ACHN (cell line): ENCODE measurements around the gene IQCF2.
"Not testable (repeated sequence)": the region's sequence is repeated elsewhere in the genome, so short reads cannot be mapped to it uniquely, and the experiment has no call there.

Experiments
- DNase-seq: peaks from one replicate; pipeline ENCODE4 v3.0.0-alpha.2; 2015
- in situ Hi-C: cut with HindIII; loops from 2 replicates; pipeline ENCODE4 v1.10.0; 2017; ENCODE audit warnings: low sequenced_read_pairs, low pct_ligation_motif_present, low pct_unique_long_range_greater_than_20kb

IQCF2 gene

DNA sequence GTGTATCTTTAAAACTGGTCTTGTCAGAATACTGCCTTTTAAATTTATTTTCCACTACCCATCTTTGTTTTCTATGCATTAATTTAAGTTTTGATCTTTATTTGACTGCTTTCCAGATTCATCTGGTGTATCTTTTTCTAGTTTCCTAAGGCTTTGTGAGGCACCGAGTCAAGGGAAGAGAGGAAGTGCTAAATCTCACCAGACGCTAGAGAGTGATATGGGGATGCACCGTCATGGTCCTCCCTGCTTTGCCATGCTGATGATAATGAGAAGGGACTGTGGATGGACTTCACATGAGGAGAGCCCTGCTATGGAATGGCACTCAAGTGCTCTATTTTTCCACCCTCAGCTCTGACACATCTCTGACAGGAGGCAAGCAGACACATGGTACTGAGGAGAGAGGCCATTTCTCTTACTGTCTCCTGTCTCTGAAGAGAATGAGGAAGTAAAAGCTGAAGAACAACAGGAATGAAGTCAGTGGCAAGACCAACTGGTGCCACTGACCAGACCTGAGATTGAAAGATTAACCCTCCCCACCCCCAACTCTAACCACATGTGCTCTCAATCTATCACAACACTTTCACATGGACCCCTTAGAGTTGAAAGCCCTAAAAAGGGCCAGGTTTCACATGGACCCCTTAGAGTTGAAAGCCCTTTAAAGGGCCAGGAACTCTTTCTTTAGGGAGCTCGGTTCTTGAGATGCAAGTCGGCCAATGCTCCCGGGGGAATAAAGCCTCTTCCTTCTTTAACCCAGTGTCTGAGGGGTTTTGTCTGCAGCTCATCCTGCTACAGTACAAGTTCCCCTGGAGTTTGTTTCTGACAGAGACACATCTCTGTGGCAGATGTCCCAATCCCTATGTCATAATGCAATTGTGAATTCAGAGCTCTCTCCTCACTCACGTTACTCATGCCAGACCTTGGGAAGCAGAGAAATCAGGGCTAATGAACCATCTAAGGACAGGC lies at the start of gene IQCF2:
Gene IQCF2, plus strand, starts transcription at position 913 of the 963 bp plus-strand sequence. CDS start 52 bp downstream, outside the sequence.
- DNase-seq, result no peak
- in situ Hi-C loops, result no loop called here

DNA sequence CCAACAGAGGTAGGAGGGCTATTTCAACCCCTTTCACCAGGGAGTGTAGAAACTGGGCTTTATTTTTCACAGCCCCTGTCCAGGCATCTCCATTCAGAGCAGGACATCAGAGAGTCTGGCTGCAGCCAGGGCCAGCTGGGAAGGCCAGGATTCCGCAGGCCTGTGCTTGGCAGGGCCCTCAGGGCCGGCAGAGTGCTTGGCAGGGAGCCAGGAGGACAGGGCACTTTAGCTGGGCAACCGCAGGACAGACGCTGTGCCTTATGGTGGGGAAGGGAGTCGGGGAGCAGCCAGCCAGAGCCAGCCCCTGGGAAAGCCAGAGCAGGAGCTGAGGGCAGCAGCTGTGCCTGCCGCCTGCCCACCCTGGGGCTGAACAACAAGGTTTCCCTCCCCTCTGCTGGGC lies 47.9 kb upstream of the IQCF2 start:
- in situ Hi-C loops, result no loop called here

DNA sequence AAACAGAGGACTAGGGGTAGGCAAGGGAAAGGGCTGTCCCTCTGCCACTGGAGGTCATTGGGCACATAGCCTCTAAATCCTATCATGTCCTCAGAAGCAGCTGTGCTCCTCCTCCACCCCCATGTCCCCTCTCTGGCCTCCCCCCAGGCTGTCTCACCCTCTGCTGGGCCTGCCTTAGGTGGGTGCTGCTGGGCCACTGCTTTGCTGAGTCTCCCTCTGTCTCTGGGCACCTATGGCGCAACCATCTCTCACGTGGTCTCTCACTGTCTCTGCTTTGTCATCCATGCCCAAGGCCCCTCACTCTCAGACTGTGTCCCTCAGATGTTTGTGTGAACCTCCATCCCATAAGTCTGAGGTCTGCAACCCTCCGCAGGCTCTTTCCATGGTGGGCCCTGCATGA lies 47.4 kb upstream of the IQCF2 start:
- DNase-seq, result no peak
- in situ Hi-C loops, result no loop called here

More for the DNA sequence above, 47.9 kb upstream of the IQCF2 start:
- DNase-seq, result no peak

DNA sequence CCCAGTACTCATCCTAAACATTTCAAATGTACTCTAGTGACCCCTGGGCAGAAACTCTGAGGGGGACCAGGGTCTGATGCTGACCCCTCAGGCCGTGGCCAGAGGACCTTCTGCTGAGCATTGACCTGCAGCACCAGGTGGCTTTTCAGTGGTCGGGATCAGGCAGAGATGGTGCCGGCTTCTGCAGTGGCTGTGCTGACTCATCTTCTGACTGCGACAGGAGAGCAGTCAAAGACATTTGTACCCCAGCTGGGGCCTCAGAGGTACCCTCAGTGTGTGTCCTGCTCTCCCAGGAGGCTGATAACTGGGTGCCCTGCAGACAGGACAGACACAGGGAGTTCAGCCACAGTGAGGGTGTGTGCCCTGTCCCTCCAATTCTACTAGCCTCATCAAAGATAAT lies 45.8 kb upstream of the IQCF2 start:
- no peak for DNase-seq
- in situ Hi-C loops, result no loop called here

DNA sequence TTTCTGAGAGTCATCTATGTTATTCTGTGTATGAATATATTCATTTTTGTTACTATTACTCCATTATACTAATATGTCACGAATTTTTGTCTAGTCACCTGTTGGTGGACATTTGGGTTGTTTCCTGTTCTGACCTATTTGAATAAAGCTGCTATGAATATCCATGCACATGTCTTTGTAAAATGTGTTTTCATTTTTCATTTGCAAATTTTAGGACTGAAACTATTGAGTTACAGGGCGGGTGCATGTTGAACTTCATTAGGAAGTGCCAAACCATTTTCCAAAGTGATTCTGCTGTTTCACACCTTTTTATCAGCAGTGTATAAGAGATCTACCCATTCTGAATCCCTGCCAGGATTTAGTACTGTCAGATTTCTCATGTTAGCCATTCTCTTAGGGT lies 44.7 kb upstream of the IQCF2 start:
- no peak for DNase-seq
- in situ Hi-C loops, result no loop called here

DNA sequence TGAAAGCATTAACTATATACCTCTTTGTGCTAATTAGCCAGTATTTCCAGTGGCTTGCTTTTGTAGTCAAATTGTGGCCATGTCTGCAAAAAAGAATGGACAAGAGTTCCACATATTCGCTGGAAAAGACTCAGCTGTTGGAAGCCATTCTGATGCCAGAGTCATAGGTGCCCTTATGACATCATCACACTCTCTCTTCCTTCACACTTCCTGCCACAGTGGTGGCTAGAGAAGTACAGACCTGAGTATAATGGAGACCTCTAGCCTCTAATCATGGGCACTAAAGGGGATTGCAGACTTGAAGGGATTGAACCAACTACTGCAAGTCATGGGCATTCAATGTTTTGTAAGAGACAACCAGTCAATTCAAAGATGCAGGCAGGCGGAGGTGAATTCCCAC lies 44.0 kb upstream of the IQCF2 start:
- DNase-seq, result no peak
- in situ Hi-C loops, result no loop called here

DNA sequence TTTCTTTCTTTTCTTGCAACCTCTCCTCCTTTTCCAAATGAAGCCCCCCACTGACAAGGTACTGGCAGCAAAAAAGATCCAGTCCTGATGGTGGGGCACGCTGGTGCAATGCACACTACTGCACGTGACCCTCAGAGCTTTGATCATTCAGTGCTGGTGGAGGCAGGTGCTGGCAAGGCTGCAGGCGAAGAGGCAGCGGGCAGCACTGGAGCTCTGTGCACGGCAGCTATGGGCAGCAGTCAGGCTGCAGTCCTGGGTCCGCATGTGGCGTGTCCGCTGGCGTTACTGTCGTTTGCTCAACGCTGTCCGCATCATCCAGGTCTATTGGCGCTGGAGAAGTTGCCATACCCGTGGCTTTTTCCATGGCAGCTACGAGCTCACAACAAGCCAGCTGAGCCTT lies 42.3 kb upstream of the IQCF2 start:
- in situ Hi-C loops, result no loop called here
- no peak for DNase-seq

DNA sequence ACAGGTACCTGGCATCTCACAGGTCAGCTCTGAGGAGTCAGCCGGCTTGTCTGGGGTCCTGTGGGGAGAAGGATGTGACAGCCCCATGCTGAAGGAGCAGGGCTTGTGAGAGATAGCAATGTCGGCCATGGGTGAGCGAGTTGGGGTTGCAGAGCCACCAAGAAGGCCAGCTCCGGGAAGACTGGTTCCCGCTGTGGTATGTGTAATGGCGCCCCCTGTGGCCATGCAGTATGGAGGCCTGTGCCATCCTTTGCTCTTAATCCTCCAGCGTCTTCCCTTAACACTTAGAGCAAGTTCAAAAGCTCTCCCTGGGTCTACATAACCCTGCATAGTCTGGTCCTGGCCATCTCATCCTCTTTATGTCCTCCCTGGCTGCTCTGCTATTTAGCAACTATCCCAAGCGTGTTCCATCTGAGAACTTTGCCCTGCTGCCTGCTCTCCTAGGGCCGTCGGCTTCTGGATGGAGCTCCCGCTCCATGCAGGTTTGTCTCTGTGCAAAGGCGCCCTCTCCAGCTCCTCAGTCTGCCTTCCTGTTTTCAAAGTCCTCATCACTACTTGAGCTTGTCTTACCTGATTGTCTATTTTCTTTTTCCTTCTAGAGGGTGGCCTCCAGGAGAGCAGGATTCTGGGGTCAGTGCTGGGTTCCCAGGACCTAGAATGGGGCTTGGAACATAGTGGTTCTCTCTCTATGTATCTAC lies 41.6 kb upstream of the IQCF2 start:
- in situ Hi-C loops, result no loop called here
- no peak for DNase-seq

DNA sequence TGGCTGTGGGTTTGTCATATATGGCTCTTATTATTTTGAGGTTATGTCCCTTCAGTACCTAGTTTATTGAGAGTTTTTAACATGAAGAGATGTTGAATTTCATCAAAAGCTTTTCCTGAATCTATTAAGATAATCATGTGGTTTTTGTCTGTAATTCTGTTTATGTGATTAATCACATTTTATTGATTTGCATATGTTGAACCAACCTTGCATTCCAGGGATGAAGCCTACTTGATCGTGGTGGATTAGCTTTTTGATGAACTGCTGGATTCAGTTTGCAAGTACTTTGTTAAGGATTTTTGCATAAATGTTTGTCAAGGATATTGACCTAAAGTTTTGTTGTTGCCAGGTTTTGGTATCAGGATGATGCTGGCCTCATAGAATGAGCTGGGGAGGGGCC lies 33.1 kb upstream of the IQCF2 start:
- in situ Hi-C loops, result no loop called here
- no peak for DNase-seq

DNA sequence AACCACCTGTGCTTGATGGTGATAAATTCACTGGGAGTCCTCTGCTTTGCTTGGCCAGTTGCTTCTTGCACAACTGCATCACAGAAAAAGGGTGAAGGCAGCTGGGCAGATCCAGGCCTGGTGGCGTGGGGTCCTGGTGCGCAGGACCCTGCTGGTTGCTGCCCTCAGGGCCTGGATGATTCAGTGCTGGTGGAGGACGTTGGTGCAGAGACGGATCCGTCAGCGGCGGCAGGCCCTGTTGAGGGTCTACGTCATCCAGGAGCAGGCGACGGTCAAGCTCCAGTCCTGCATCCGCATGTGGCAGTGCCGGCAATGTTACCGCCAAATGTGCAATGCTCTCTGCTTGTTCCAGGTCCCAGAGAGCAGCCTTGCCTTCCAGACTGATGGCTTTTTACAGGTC lies 31.1 kb upstream of the IQCF2 start:
- no peak for DNase-seq
- in situ Hi-C loops, result no loop called here

DNA sequence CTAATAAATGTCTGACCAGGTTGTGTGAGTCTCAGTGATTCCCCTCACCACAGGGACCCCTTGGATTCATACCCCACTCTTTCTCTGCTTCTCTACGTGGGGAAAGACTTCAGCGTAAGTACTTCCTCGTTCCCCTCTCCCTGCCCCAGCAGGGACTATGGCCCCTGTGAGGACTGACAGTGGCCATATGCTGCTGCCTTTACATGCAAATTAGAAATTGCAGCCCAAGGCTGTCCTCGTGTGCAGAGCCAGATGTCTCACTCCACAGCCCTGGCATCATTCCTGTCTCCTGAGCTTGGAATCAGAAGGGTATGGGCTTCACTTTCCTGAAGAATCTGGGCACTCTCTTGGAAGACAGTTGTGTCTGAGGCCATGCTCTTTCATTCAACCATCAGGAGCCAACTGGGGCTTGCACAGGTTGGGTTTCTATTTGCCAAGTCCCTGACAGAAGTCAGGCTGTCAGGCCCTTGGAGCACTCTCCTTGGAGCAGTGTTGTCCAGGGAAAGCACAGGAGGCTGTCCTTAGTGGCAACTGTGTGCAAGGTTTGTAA lies 30.5 kb upstream of the IQCF2 start:
- no peak for DNase-seq
- in situ Hi-C loops, result no loop called here

DNA sequence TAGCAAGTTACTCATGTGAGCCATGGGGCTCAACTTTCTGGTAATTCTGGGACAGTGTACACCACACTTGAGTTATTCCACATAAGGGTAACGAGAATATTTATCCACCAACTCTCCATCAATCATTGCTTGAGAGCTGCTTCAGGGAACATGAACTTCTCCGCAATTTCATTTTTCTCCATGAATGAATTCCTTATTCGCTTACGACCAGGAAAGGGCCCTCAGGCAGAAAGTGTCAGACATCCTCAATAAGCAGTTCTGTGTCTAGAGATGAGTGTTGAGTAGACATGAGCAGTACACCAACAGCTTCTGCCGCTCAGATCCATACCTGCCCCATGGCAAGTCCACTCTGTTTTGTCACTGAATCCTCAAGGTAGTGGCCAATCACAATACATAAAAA lies 24.8 kb upstream of the IQCF2 start:
- DNase-seq, result no peak
- in situ Hi-C loops, result no loop called here

DNA sequence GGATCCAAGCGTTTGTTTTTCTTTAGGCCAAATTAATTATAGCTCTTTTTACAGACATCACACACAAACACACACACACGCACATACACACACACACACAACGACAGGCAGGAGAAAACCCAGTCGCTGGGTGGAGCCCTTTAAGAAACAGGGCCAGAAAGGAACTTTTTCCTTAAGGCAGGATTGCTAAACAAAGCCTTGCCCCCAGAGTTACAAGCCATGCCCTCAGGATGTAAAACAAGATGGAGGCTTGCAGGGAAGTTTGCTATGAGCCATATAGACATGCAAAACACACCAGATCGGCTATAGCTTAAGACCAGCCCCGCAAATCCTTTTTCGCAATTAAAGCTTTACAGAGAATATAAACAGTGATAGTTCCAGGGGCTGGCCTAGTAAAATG lies 16.3 kb upstream of the IQCF2 start:
- in situ Hi-C loops, result no loop called here
- DNase-seq, result no peak

DNA sequence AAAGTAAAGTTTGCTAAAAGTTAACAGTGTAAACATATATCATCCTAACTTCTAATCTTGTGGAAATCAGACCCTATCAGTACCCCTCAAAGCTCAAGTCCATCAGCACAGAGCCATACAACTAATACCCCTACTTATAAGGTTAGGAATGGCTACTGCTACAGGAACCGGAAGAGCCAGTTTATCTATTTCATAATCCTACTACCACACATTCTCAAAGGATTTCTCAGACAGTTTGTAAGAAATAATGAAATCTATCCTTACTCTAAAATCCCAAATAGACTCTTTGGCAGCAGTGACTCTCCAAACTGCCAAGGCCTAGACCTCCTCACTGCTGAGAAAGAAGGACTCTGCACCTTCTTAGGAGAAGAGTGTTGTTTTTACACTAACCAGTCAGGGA lies 6.0 kb upstream of the IQCF2 start:
- DNase-seq, in situ Hi-C loops: not testable (repeated sequence)

DNA sequence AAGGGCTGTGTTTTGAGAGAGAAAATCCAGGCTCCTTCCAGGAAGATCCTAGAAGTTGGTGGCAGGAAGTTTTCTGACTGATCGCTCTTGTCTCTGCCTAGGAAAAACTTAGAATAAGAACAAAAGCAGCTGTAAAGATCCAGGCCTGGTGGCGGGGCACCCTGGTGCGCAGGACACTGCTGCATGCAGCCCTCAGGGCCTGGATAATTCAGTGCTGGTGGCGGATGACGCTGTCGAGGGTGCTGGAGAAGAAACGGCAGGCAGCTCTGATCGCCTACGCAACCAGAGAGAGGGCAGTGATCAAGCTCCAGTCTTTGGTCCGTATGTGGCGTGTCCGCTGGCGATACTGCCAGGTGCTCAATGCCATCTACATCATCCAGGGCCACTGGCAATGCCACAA lies 1.5 kb downstream of the IQCF2 start:
- in situ Hi-C loops, result no loop called here
- DNase-seq, result no peak

DNA sequence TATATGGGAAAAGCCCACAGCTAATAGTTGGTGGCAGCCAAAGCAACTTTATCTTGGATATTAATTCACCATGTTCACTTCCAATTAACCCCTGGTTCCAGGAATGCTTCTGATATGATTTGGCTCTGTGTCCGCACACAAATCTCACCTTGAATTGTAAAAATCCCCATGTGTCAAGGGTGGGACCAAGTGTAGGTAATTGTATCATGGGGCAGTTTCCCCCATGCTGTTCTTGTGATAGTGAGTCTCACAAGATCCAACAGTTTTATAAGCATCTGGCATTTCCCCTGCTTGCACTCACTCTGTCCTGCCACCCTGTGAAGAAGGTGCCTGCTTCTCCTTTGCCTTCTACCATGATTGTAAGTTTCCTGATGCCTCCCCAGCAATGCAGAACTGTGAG lies 7.5 kb downstream of the IQCF2 start:
- DNase-seq, result not testable (repeated sequence)

DNA sequence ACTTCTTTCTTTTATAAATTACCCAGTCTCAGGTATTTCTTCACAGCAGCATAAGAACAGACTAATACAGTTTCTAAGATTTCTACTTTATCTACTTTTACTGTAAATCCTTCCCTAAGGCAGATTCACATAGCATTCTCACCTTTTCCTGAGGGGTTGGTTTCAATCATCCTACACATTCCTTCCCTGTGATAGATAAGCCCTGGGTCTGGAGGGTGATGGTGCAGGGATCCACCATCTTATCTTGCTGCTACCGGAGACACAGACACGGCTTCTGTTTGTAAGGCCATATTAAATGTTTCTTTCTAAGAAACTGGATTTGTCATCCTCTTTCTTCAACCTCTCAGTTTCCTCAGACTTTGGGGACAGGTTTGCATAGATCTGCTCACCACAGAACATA lies 7.9 kb downstream of the IQCF2 start:
- in situ Hi-C loops, result no loop called here
- DNase-seq, result no peak

More for the DNA sequence above, 7.5 kb downstream of the IQCF2 start:
- in situ Hi-C loops, result not testable (repeated sequence)

DNA sequence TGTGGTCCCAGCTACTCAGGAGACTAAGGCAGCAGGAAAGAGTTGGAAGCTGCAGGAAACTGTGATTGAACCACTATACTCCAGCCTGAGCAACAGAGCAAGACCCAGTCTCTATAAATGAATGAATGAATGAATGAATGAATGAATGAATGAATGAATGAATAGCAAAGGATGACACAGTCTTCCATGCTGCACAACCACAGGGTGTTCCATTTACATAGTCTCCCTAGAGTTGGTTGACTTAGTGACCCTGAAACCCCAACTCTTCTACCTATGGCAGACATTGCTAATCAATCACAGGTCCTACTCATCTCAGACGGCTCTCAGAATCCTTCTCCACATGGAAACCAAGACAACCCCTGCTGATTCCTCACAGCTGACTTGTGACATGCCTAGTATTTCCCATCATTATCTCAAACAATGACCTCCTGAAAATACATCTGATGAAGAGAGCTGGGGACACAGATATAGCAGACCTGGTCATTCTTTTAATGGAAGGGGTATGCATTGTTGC lies 11.9 kb downstream of the IQCF2 start:
- in situ Hi-C loops, result no loop called here
- no peak for DNase-seq

DNA sequence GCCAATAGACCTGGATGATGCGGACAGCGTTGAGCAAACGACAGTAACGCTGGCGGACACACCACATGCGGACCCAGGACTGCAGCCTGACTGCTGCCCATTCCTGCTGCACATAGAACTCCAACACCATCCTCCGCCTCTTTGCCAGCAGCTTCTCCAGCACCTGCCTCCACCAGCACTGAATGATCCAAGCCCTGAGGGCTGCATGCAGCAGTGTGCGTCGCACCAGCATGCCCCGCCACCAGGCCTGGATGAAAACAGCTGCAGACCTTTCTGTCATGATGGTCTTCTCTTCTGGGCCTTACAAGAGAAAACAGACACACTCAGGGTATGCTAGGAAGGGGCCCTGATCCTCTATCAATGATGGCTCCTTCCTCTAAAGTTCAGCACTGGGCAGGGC lies 12.5 kb downstream of the IQCF2 start:
- in situ Hi-C loops, result no loop called here
- no peak for DNase-seq
